HUES64 (cell line): ENCODE measurements around the gene PREX1.

Experiments
- H3K27ac ChIP-seq: 2 replicates; pipeline ENCODE4 v1.7.0; 2013; ENCODE audit warnings: low read depth, low read length, inconsistent platforms
- H3K27me3 ChIP-seq: 2 replicates; pipeline ENCODE4 v1.6.1; 2013; ENCODE audit warnings: mild to moderate bottlenecking, low read length; ENCODE audit not compliant: insufficient read depth
- H3K36me3 ChIP-seq: 2 replicates; pipeline ENCODE4 v1.6.1; 2013; ENCODE audit warnings: mild to moderate bottlenecking, low read length; ENCODE audit not compliant: insufficient read depth
- H3K4me1 ChIP-seq: 2 replicates; pipeline ENCODE4 v1.6.1; 2013; ENCODE audit warnings: mild to moderate bottlenecking, low read length, moderate library complexity; ENCODE audit not compliant: insufficient read depth
- H3K4me3 ChIP-seq: 2 replicates; pipeline ENCODE4 v1.5.1; 2013; ENCODE audit warnings: mild to moderate bottlenecking, low read length, moderate library complexity
- H3K9ac ChIP-seq: 2 replicates; pipeline ENCODE4 v1.6.1; 2013; ENCODE audit warnings: mild to moderate bottlenecking, low read depth, low read length
- H3K9me3 ChIP-seq: 2 replicates; pipeline ENCODE4 v1.6.1; 2013; ENCODE audit warnings: low read depth, low read length; ENCODE audit not compliant: insufficient read depth
- WGBS: fragments of 150-250, 120-280 bp; methylation state at CpG from one replicate; pipeline ENCODE4 v1.1.7; 2013; ENCODE audit warnings: missing lambda C conversion rate; 5-methylcytosine and 5-hydroxymethylcytosine counted together

PREX1 gene

DNA sequence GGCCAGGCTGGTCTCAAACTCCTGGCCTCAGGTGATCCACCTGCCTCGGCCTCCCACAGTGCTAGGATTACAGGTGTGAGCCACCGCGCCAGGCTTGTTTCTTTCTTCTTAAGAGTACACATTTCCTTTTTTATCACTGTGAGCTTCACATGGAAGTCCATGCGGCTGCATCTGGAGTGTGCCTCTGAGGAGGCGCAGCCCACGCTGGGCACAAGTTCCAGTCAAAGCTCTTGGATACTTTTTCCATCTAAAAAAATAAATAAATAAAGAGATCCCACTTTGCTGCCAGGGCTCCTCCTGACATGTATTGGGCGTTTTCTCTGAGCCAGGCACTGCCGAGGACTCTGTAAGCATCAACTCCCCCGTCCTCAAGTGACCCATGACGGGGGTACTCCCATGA lies 123.0 kb downstream of the PREX1 start:
- H3K9ac ChIP-seq = no peak overlapping the region

DNA sequence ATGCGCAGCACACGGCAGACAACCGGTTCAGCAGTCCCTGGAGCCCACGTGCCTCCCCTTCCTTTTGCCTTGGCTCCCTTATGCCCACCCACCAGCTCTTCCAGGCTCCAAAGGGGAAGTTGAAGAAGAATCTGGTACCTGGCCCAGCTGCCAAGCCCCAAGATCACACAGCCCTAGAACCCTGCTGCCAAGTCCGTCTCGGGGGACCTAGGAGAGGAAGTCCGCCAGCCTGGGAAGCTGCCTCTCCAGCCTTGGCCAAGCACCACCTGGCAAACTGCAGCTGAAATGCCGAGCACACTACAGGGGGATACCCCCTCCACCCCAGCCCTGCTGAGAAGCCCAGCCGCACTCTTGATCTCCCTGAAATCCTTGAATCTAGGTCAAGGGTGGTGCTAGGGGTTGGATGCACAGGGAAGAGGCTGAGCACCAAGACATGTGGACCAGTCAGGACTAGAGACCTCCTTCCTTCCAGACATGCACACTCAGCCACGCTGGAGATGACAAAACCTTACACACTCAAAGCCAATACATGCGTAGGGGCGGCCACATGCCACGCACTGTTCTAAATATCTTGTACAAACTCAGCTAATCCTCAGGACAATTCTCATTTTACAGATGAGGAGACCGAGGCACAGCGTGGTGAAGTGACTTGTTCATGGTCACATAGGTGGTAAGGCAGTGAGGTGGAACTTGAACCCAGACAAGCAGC lies 124.1 kb downstream of the PREX1 start:
- no peak overlapping the region for H3K27ac ChIP-seq
- no peaks in the 10 kb centered on the region for H3K36me3 ChIP-seq
- H3K27me3 ChIP-seq = no peaks in the 10 kb centered on the region
- no peak overlapping the region for H3K4me3 ChIP-seq
- H3K9ac ChIP-seq = no peak overlapping the region
- no peaks in the 10 kb centered on the region for H3K4me1 ChIP-seq
- WGBS = 95% methylated on average over 15 of the region's 15 CpGs
- no peaks in the 10 kb centered on the region for H3K9me3 ChIP-seq

More for the DNA sequence above, 123.0 kb downstream of the PREX1 start:
- Histone ChIP-seq H3K9me3 (no peaks in the 10 kb centered on the region), H3K36me3 (no peaks in the 10 kb centered on the region), H3K4me1 (no peaks in the 10 kb centered on the region), H3K27ac (no peak overlapping the region), H3K4me3 (no peak overlapping the region), H3K27me3 (no peaks in the 10 kb centered on the region)
- WGBS = 93% methylated on average over 10 of the region's 10 CpGs

DNA sequence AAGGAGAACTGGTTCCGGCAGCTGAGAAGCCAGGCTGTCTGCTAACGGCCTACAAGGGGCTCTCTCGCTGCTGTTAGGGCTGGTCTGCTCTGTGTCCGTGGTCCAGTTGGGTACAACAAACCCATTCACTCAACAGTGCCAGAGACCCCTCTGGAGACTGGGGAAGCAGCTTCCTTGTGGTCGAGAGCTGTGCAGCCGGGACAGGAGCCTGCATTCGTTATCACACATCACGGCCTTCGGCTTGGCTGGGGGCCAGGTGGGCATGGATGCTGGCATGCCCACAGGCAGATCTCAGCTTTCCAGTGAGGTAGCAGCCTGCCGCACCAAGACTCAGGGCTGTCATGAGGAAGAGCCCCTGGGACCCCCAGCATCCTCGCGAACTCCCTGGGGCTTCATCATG lies 124.7 kb downstream of the PREX1 start:
- no peak overlapping the region for H3K27ac ChIP-seq
- 94% methylated on average over 12 of the region's 12 CpGs for WGBS
- no peaks in the 10 kb centered on the region for H3K9me3 ChIP-seq
- H3K9ac ChIP-seq = no peak overlapping the region
- no peak overlapping the region for H3K4me3 ChIP-seq
- no peaks in the 10 kb centered on the region for H3K36me3 ChIP-seq
- H3K4me1 ChIP-seq = no peaks in the 10 kb centered on the region
- H3K27me3 ChIP-seq = no peaks in the 10 kb centered on the region

DNA sequence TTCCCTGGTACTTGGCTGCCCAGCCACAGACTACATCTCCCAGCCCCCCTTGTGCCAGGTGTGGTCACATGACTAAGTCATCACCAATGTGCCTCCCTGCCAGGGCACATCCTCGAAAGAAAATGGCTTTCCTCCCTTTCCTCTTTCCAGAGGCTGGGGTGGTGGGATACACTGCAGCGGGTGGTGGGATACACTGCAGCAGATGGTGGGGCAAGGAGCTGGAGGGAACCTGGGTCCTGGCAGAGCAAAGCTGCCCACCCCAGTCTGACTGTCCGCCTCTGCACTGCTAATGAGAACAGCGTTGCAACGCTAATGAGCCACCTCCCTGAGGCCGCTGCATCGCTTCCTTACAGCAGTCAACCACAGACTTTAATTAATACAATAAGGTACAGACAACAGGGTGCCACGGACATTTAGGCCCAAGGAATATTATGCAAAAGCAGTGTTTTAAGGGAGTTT lies 125.3 kb downstream of the PREX1 start:
- Histone ChIP-seq H3K27me3 (no peaks in the 10 kb centered on the region), H3K4me3 (no peak overlapping the region), H3K36me3 (no peaks in the 10 kb centered on the region), H3K27ac (no peak overlapping the region), H3K9ac (no peak overlapping the region), H3K4me1 (no peaks in the 10 kb centered on the region), H3K9me3 (no peaks in the 10 kb centered on the region)
- WGBS = 92% methylated on average over 8 of the region's 8 CpGs

DNA sequence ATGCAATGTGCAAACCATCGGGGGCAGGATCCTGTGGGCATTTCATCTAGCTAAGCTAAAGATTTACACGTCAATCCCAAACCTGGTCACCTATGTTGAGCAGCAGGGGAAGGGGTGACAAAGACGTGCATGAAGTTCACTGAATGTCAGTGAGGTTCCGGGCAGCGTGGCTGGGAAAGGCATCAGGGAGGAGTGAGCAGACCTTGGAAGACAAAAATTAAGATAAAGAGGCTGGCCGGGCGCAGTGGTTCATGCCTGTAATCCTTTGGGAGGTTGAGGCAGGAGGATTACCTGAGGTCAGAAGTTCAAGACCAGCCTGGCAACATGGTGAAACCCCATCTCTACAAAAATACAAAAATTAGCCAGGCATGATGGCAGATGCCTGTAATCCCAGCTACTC lies 126.1 kb downstream of the PREX1 start:
- Histone ChIP-seq H3K27ac (no peak overlapping the region), H3K27me3 (no peaks in the 10 kb centered on the region), H3K9ac (no peak overlapping the region), H3K4me3 (no peak overlapping the region), H3K36me3 (no peaks in the 10 kb centered on the region), H3K9me3 (no peaks in the 10 kb centered on the region), H3K4me1 (no peaks in the 10 kb centered on the region)
- 97% methylated on average over 7 of the region's 7 CpGs for WGBS

DNA sequence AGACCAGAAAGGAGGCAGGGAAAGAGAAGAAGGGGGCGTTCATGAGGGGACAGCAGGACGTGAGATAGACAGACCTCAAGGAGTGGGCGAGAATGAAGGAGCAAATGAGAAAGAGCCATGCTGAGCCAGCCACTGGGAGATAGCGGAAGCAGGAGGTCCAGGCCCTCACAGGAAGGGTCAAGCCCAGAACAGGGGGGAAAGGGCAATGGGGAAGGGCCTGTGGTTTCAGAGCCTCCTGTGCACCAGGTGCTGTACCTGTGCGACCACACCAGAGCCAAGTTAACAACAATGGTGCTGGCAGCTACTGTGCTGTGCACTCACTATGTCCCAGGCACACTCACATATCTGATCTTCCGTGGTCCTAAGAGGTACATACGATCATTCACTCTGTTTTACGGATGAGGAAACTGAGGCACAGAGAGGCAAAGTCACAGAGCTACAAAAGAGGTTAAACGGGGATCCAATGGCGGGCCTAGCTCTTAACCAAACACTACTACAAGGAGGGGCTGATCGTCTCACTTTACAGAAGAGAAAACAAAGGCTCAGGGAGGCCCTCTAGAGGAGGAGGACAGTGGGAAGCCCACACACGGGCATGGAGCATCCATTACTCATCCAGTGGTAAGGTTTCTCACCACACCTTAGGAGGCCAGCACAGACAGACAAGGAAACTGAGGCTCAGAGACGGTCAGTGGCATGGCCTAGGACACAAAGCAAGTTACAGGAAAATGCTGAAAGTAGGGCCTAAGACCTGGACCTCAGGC lies 129.1 kb downstream of the PREX1 start:
- 87% methylated on average over 13 of the region's 13 CpGs for WGBS
- H3K4me1 ChIP-seq = no peaks in the 10 kb centered on the region
- no peak overlapping the region for H3K4me3 ChIP-seq
- H3K27me3 ChIP-seq = no peaks in the 10 kb centered on the region
- H3K9me3 ChIP-seq = no peaks in the 10 kb centered on the region
- no peak overlapping the region for H3K27ac ChIP-seq
- no peak overlapping the region for H3K9ac ChIP-seq
- no peaks in the 10 kb centered on the region; the same call in 1 of the 2 replicates for H3K36me3 ChIP-seq

DNA sequence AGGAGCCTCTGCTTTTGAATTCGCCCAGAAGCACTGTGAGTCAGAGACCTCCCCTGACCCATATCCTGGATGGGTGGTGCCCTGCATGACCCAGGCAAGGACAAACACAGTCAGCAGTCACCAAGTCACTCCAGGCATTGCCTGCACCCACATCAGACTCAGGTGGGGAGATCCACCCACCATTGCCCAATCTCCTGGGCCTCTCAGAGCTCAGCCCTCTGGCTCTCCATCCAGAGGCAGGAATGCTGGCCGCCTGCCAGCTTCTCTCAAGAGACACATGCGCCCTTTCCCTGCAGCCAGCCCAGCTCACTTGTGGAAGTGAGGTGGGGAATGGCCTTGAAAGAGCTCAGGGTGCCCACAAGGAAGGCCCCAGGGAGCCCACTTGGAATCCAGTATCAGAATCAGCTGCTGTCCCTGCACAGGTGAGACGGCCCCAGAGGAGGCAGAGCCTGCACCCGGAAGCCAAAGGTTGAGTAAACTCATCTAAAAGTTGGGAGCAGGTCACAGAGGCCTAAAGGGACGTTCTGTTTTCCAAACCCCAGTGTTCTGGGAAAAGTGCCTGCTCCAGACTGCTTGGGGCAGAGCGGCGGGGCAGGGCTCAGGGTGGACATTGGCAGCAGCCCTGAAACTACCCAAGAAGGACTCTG lies 129.8 kb downstream of the PREX1 start:
- Histone ChIP-seq H3K27me3 (no peaks in the 10 kb centered on the region), H3K36me3 (no peaks in the 10 kb centered on the region; the same call in 1 of the 2 replicates), H3K4me1 (no peaks in the 10 kb centered on the region), H3K4me3 (no peak overlapping the region), H3K9ac (no peak overlapping the region), H3K9me3 (no peaks in the 10 kb centered on the region), H3K27ac (no peak overlapping the region)
- 90% methylated on average over 8 of the region's 8 CpGs for WGBS

DNA sequence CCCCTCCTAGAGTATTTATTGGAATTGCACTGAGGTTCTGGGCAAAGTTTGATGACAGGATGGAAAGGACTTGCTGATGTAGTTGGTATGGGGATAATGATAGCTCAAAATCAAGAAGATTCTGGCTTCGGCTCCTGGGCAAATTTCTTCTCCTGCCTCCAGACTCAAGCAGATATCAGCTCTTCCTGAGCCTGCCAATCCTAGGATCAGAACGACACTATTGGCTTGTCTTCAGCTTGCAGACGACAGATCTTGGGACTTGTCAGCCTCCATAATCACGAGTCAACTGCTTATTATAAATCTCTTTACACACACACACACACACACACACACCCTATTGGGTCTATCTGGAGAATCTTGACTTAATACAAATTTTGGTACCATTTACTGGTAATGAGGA lies 131.1 kb downstream of the PREX1 start:
- Histone ChIP-seq H3K27ac (no peak overlapping the region), H3K36me3 (no peaks in the 10 kb centered on the region; the same call in 1 of the 2 replicates), H3K27me3 (no peaks in the 10 kb centered on the region), H3K4me1 (no peaks in the 10 kb centered on the region), H3K4me3 (no peak overlapping the region), H3K9me3 (no peaks in the 10 kb centered on the region), H3K9ac (no peak overlapping the region)
- 92% methylated on average over 4 of the region's 4 CpGs for whole genome bisulfite sequencing

DNA sequence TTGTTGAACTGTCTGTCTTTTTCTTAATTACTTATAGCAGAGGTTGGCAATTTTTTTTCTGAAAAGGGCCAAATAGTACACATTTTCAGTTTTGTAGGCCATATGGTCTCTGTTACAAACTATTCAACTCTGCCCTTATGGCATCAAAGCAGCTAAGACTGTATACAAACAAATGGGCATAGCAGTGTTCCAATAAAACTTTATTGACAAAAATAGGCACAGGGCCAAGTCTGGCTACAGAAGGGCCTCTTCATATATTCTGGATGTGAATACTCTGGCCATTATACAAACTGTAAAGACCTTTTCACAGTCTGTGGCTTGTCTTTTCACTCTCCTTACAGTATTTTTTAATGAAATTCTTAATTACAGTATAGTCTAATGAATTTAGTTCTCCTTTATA lies 132.1 kb downstream of the PREX1 start:
- H3K36me3 ChIP-seq = no peaks in the 10 kb centered on the region; the same call in 1 of the 2 replicates
- no peaks in the 10 kb centered on the region for H3K27me3 ChIP-seq
- H3K4me1 ChIP-seq = no peaks in the 10 kb centered on the region
- H3K27ac ChIP-seq = no peak overlapping the region
- H3K4me3 ChIP-seq = no peak overlapping the region
- no peak overlapping the region for H3K9ac ChIP-seq
- no peaks in the 10 kb centered on the region for H3K9me3 ChIP-seq

DNA sequence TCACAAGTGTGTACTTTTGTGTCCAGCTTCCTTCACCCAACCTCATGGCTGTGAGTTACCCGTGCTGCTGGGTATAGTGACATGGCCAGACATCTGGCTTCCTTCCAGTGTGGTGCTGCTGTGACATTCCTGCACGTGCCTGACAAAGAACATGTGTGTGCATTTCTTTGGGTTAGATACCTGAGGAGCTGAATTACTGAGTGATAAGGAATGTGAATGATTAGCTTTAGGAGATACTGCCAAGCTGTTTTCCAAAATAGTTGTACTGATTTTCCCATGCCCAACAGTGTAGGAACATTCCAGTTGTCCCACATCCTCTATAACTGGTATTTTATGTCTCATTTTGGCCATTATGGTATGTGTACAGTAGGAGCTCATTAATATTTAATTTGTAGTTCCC lies 132.5 kb downstream of the PREX1 start:
- Histone ChIP-seq H3K27me3 (no peaks in the 10 kb centered on the region), H3K36me3 (no peaks in the 10 kb centered on the region; the same call in 1 of the 2 replicates)
- WGBS = 84% methylated on average over 2 of the region's 2 CpGs

DNA sequence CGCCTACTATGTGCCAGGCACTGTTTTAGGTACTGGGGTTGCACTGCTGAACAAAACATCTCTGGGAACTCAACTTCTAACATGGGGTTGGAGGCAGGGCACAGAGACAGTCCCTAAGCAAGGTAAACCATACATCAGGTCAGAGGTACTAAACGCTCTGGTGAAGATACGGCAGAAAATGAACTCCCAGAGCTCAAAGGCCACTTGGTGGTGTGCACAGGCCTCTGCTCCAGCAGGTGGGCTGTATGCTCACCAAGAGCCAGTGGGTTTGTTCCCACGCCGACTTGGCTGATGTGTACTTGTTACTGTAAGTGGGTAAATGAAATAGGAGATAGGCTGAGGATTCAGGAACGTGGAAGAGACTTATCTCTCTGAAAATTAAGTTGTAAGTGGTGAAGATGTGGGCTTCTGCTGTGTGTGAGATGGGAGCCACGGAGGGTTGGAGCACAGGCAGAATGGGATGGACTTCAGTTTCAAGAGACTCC lies 133.4 kb downstream of the PREX1 start:
- Histone ChIP-seq H3K27me3 (no peaks in the 10 kb centered on the region), H3K4me1 (no peaks in the 10 kb centered on the region), H3K9ac (no peak overlapping the region), H3K36me3 (no peaks in the 10 kb centered on the region; the same call in 1 of the 2 replicates), H3K4me3 (no peak overlapping the region), H3K9me3 (no peaks in the 10 kb centered on the region), H3K27ac (no peak overlapping the region)
- 91% methylated on average over 7 of the region's 7 CpGs for WGBS

More for the DNA sequence above, 132.5 kb downstream of the PREX1 start:
- no peaks in the 10 kb centered on the region for H3K4me1 ChIP-seq
- no peaks in the 10 kb centered on the region for H3K9me3 ChIP-seq
- H3K4me3 ChIP-seq = no peak overlapping the region
- no peak overlapping the region for H3K27ac ChIP-seq
- H3K9ac ChIP-seq = no peak overlapping the region
